Vagina (tissue), 2 donors: ENCODE data around the gene ABCA7.

Experiments used
- CTCF ChIP-seq, 3 experiments: fragments of 450-650 bp in 2 of 3; fragments of 200-600 bp in 1 of 3; sonication (generic) in 1 of 3; IDR thresholded peaks; one replicate each; pipeline ENCODE4 v1.5.1; 2017 to 2019; ENCODE audit warnings: antibody characterized with exemption in 3 of 3, mild to moderate bottlenecking in 2 of 3, moderate library complexity in 2 of 3
- POLR2A ChIP-seq, 2 donors: fragments of 450-650 bp; IDR thresholded peaks; one replicate each; pipeline ENCODE4 v1.6.1; 2017; ENCODE audit warnings: antibody characterized with exemption in 2 of 2, mild to moderate bottlenecking in 2 of 2, moderate library complexity in 2 of 2

GRCh38 chr19:1012334-1012733, 27.6 kb upstream of the ABCA7 start:
- TF ChIP-seq CTCF (IDR thresholded peaks at IDR 0.05) (no peak), POLR2A (IDR thresholded peaks at IDR 0.05) (no peak)
